Astrocyte (in vitro differentiated cells and primary cell): ENCODE data around the gene F2.

ENCODE experiments used
- CTCF ChIP-seq: IDR thresholded peaks from 2 replicates; pipeline ENCODE4 v1.5.1; 2011; ENCODE audit warnings: low read depth, mild to moderate bottlenecking, inconsistent platforms, low read length, moderate library complexity; ENCODE audit not compliant: insufficient read depth
- EZH2 ChIP-seq: IDR thresholded peaks from 2 replicates; pipeline ENCODE4 v1.6.1; 2012; ENCODE audit warnings: mild to moderate bottlenecking, low read length, inconsistent platforms; ENCODE audit not compliant: insufficient read depth

- TF ChIP-seq CTCF (no peak), EZH2 (no peak)
Observed at GRCh38 chr11:46711303-46711702, 7.7 kb upstream of the F2 start.
